GM12878 (cell line): ENCODE measurements around the gene SLC12A9. TPM values are rescaled to one million over a fixed set of nuclear protein-coding genes. Genes with fewer than 3 reads are reported as not detected.

Source experiments
- ATAC-seq: fragments of 200-7000 bp; cut with Tn5 transposase; 3 replicates; pipeline ENCODE4 v1.9.1; 2020; ENCODE audit warnings: mild to moderate bottlenecking, moderate library complexity
- BruUV-seq: library from RNA; stranded (reverse); fragments of 400-500 nt; replicated peaks from 2 replicates; lab custom pipeline; 2021; lab: Mats Ljungman, UMichigan
- CTCF ChIA-PET: fragments of 300-600 bp; sonication (Branson Sonifier 250); formaldehyde crosslinking; extraction: SDS; loops from one replicate; lab custom pipeline; 2021; ENCODE audit warnings: inconsistent platforms; lab: Yijun Ruan, JAX
- POLR2A ChIA-PET: fragments of 350-600 bp; formaldehyde crosslinking; extraction: SDS; loops from one replicate; lab custom pipeline; 2021; ENCODE audit warnings: inconsistent platforms; lab: Charles Lee
- RAD21 ChIA-PET: fragments of 300-600 bp; sonication (Branson Sonifier 250); formaldehyde crosslinking; loops from one replicate; lab custom pipeline; 2023; ENCODE audit warnings: antibody characterized with exemption; ENCODE audit not compliant: unreplicated experiment; lab: Charles Lee
- SMC1A ChIA-PET: fragments of 300-600 bp; sonication (Branson Sonifier 250); formaldehyde crosslinking; loops from one replicate; lab custom pipeline; 2023; ENCODE audit not compliant: unreplicated experiment, uncharacterized antibody; lab: Charles Lee
- DNase-seq: peaks from one replicate; pipeline ENCODE4 v3.0.0-alpha.2; 2011; ENCODE audit warnings: low read depth, low spot score
- FAIRE-seq: peaks from 3 replicates; lab custom pipeline; 2011; peaks lifted over from hg19 to GRCh38; lab: Jason Lieb, UNC
- H2AFZ ChIP-seq: 2 replicates; pipeline ENCODE4 v1.6.0; 2011; ENCODE audit warnings: low read depth, low read length, control low read depth; ENCODE audit not compliant: control insufficient read depth
- H3K27ac ChIP-seq: 2 replicates; pipeline ENCODE4 v1.5.1; 2011; ENCODE audit warnings: control low read depth; ENCODE audit not compliant: control insufficient read depth, insufficient read depth
- H3K27me3 ChIP-seq, 2 experiments: replicated peaks in 1 of 2; 2 replicates each; pipeline versions ENCODE4 v1.6.0 to v1.6.1; 2011; ENCODE audit warnings: low read length in 1 of 2; ENCODE audit not compliant: control insufficient read depth in 2 of 2, insufficient read depth in 2 of 2
- H3K36me3 ChIP-seq, 2 experiments: 2 replicates each; pipeline ENCODE4 v1.5.1; 2011; ENCODE audit warnings: low read length in 1 of 2; ENCODE audit not compliant: control insufficient read depth in 2 of 2, insufficient read depth in 2 of 2
- H3K4me1 ChIP-seq: 2 replicates; pipeline ENCODE4 v1.6.1; 2011; ENCODE audit warnings: mild to moderate bottlenecking, low read length, moderate library complexity, mixed read lengths; ENCODE audit not compliant: control insufficient read depth, insufficient read depth
- H3K4me2 ChIP-seq: 2 replicates; pipeline ENCODE4 v1.6.0; 2011; ENCODE audit warnings: control low read depth; ENCODE audit not compliant: control insufficient read depth, insufficient read depth
- H3K4me3 ChIP-seq: fragments of 200-600 bp; sonication (generic); 2 replicates; pipeline ENCODE4 v1.5.1; 2016
- H3K79me2 ChIP-seq: 2 replicates; pipeline ENCODE4 v1.6.0; 2011; ENCODE audit warnings: low read length; ENCODE audit not compliant: control insufficient read depth, insufficient read depth
- H3K9ac ChIP-seq: 2 replicates; pipeline ENCODE4 v1.8.0; 2011; ENCODE audit warnings: low read length, control low read depth, mixed read lengths; ENCODE audit not compliant: control insufficient read depth, insufficient read depth
- H3K9me3 ChIP-seq: replicated peaks from 3 replicates; pipeline ENCODE4 v1.5.1; 2011; ENCODE audit warnings: mild to moderate bottlenecking, low read length; ENCODE audit not compliant: control insufficient read depth, insufficient read depth
- H4K20me1 ChIP-seq: 2 replicates; pipeline ENCODE4 v1.6.0; 2011; ENCODE audit not compliant: control insufficient read depth, insufficient read depth
- CBX3 ChIP-seq: fragments of 200-600 bp; sonication (generic); IDR thresholded peaks from 2 replicates; pipeline ENCODE4 v1.6.1; 2016; ENCODE audit warnings: low read depth, borderline replicate concordance
- NKRF ChIP-seq: fragments of 450-650 bp; conservative IDR thresholded peaks from 2 replicates; pipeline ENCODE4 v1.6.1; 2017; ENCODE audit warnings: mild to moderate bottlenecking, moderate library complexity
- WGBS: methylation state at CpG from one replicate; pipeline ENCODE4 v1.1.6; 2016; ENCODE audit warnings: low lambda C conversion rate; ENCODE audit not compliant: insufficient replicate concordance, insufficient coverage; ENCODE audit errors: missing lambda C conversion rate; 5-methylcytosine and 5-hydroxymethylcytosine counted together
- in situ Hi-C: fragments of 300-500 bp; cut with MboI; formaldehyde crosslinking; loops from 9 replicates; pipeline ENCODE4 v1.14.3; 2018; ENCODE audit warnings: mixed read lengths
- intact Hi-C: fragments of 100-400 bp; cut with micrococcal nuclease; formaldehyde crosslinking; loops from one replicate; pipeline ENCODE4 v1.14.2; 2022; ENCODE audit not compliant: unreplicated experiment
- polyA plus RNA-seq, 11 experiments: library from polyadenylated mRNA; depleted of rRNA in 4 of 11; unstranded in 6 of 11; stranded (reverse) in 5 of 11; fragments of >200 nt; fragmentation: Nextera tagmentation in 4 of 11; fragmentation: Illumina TruSeq in 1 of 11; extraction: Ambion mirVana in 4 of 11; extraction: Trizol in 1 of 11; gene quantifications; 1 replicate in 1 of 11; 2 replicates in 10 of 11; pipeline versions ENCODE4 v1.2.1 to v1.2.3, GENCODE V29; 2011 to 2016; ENCODE audit warnings: inconsistent platforms in 2 of 11, missing spikeins in 2 of 11, low read depth in 1 of 11
- total RNA-seq, 4 experiments: library from RNA; depleted of rRNA in 3 of 4; stranded (reverse); fragments of >200 nt in 3 of 4; fragmentation: Illumina TruSeq in 1 of 4; extraction: Trizol in 1 of 4; gene quantifications; 2 replicates each; pipeline versions ENCODE4 v1.2.1 to v1.2.3, GENCODE V29; 2013 to 2021

Gene SLC12A9
- total and polyA plus RNA-seq, 10 of the 15 experiments (the other 5 are each of a cell fraction or from before 2014, with no cell fraction given), result 0.24 to 18.5 (median 9.4) TPM

GRCh38 chr7:100860702-100861615, 8.4 kb downstream of the SLC12A9 start:
- no peak for TF ChIP-seq CBX3
- no peak for TF ChIP-seq NKRF
- TF ChIP-seq, all 136 proteins: peak for 0
- ChIA-PET POLR2A (interaction anchor here (0.6 kb wide), 1 partner anchor 316 kb away, joined by 3 read pairs; no protein-coding TSS in a partner anchor), SMC1A (no interaction called here), CTCF (interaction anchor here (0.7 kb wide), 1 partner anchor 9 kb away, joined by 4 read pairs; the partner anchor contains the start of gene SLC12A9), RAD21 (interaction anchor here (0.9 kb wide), 1 partner anchor 9 kb away, joined by 3 read pairs; the partner anchor contains the start of gene SLC12A9)
- no peak overlapping the region for H3K27ac ChIP-seq
- 93% methylated on average over 18 of the region's 18 CpGs for WGBS
- FAIRE-seq (no peak), DNase-seq (no peak), ATAC-seq (no peak)
- H3K4me2 ChIP-seq, result no peak overlapping the region
- H3K4me3 ChIP-seq, result no peak overlapping the region
- peaks cover 4 to 8% of the 10 kb centered on the region in 2 experiments; a peak in 3 of 4 replicates for H3K36me3 ChIP-seq
- no peak overlapping the region for H3K9ac ChIP-seq
- intact Hi-C loops, result no loop called here
- H3K9me3 ChIP-seq, result no peaks in the 10 kb centered on the region
- H3K79me2 ChIP-seq, result no peaks in the 10 kb centered on the region
- no peak overlapping the region for H2AFZ ChIP-seq
- no peaks in the 10 kb centered on the region for H3K27me3 ChIP-seq
- H4K20me1 ChIP-seq, result no peaks in the 10 kb centered on the region
- BruUV-seq, result no TSS peak
- no peaks in the 10 kb centered on the region for H3K4me1 ChIP-seq
- in situ Hi-C loops, result no loop called here
